PFSK-1 (cell line): ENCODE measurements around the gene TNFSF4.

ENCODE experiments used
- FOXP2 ChIP-seq: optimal IDR thresholded peaks from 2 replicates; pipeline ENCODE3; 2011; ENCODE audit warnings: borderline replicate concordance, control low read depth, inconsistent platforms; ENCODE audit not compliant: insufficient read depth; ENCODE audit errors: extremely low read length, extremely low read depth
- POLR2AphosphoS5 ChIP-seq: IDR thresholded peaks from 2 replicates; pipeline ENCODE4 v1.6.1; 2012; ENCODE audit warnings: low read depth, mild to moderate bottlenecking, control low read depth, low read length, moderate library complexity
- REST ChIP-seq, 2 experiments: IDR thresholded peaks; 2 replicates each; pipeline versions ENCODE4 v1.6.1 to v1.8.0; 2011 to 2012; ENCODE audit warnings: low read depth in 2 of 2, low read length in 2 of 2, control low read depth in 1 of 2, inconsistent platforms in 1 of 2, mild to moderate bottlenecking in 1 of 2, moderate library complexity in 1 of 2; ENCODE audit not compliant: insufficient read depth in 1 of 2
- SIN3A ChIP-seq: IDR thresholded peaks from 2 replicates; pipeline ENCODE4 v1.6.1; 2012; ENCODE audit warnings: mild to moderate bottlenecking, low read length, moderate library complexity, borderline replicate concordance; ENCODE audit not compliant: insufficient read depth
- TAF1 ChIP-seq: IDR thresholded peaks from 2 replicates; pipeline ENCODE4 v1.6.1; 2012; ENCODE audit warnings: low read length, control low read depth, borderline replicate concordance; ENCODE audit not compliant: insufficient read depth

Gene TNFSF4

GRCh38 chr1:173134029-173134428, 73.1 kb downstream of the TNFSF4 start:
- TF ChIP-seq FOXP2 (no peak), SIN3A (no peak), POLR2AphosphoS5 (no peak), REST (IDR thresholded peaks at IDR 0.05; ENCODE audit: insufficient read depth in 1 of 2, low read depth in 2 of 2, low read length in 2 of 2) (no peak), TAF1 (no peak)
